Psoas muscle (tissue), 8 donors: ENCODE measurements around the gene PRKN. TPM values are rescaled to one million over a fixed set of nuclear protein-coding genes. Genes with fewer than 3 reads are reported as not detected.
"Not testable (repeated sequence)": the region's sequence is repeated elsewhere in the genome, so short reads cannot be mapped to it uniquely, and the experiment has no call there.

Experiments
- ATAC-seq, 4 donors: fragments of 200-7000 bp; cut with Tn5 transposase; one replicate each; pipeline ENCODE4 v1.9.1; 2020; ENCODE audit warnings: moderate library complexity in 3 of 4, mild to moderate bottlenecking in 2 of 4
- DNase-seq, 2 donors: peaks; one replicate each; pipeline ENCODE4 v3.0.0-alpha.2; 2020
- H3K27ac ChIP-seq: fragments of 200-600 bp; one replicate; pipeline ENCODE4 v1.8.0; 2022
- H3K27me3 ChIP-seq, 3 donors: fragments of 200-600 bp in 1 of 3; one replicate each; pipeline versions ENCODE4 v1.6.1 to v1.8.0; 2013 to 2022; ENCODE audit warnings: low read length in 2 of 3, mild to moderate bottlenecking in 2 of 3, moderate library complexity in 1 of 3; ENCODE audit not compliant: insufficient read depth in 3 of 3
- H3K36me3 ChIP-seq, 2 donors: fragments of 200-600 bp in 1 of 2; one replicate each; pipeline versions ENCODE4 v1.6.1 to v1.8.0; 2013 to 2022; ENCODE audit warnings: low read depth in 1 of 2, mild to moderate bottlenecking in 1 of 2, moderate library complexity in 1 of 2; ENCODE audit not compliant: insufficient read depth in 1 of 2
- H3K4me1 ChIP-seq: fragments of 200-600 bp; one replicate; pipeline ENCODE4 v1.8.0; 2022
- H3K4me3 ChIP-seq: fragments of 200-600 bp; one replicate; pipeline ENCODE4 v1.8.0; 2022; ENCODE audit warnings: mild to moderate bottlenecking
- H3K9me3 ChIP-seq: fragments of 200-600 bp; one replicate; pipeline ENCODE4 v1.8.0; 2022
- CTCF ChIP-seq: fragments of 200-600 bp; IDR thresholded peaks from one replicate; pipeline ENCODE4 v1.8.0; 2022; ENCODE audit warnings: antibody characterized with exemption
- WGBS, 3 donors: extraction: QIAGEN DNeasy Blood & Tissue Kit; methylation state at CpG; one replicate each; pipeline versions ENCODE4 v1.1.6 to v1.1.7; 2013; 5-methylcytosine and 5-hydroxymethylcytosine counted together
- intact Hi-C, 2 donors: fragments of 100-400 bp; cut with DNase I; formaldehyde crosslinking; loops; one replicate each; pipeline versions ENCODE4 v1.11.0 to v1.14.2; 2022
- polyA plus RNA-seq, 3 donors: library from polyadenylated mRNA; stranded (reverse); fragments of 200-250 nt; gene quantifications; one replicate each; pipeline ENCODE4 v1.2.3, GENCODE V29; 2013
- total RNA-seq, 4 donors: library from RNA; stranded (reverse); fragmentation: NEBNext Ultra II Directional in 2 of 4; extraction: Animal tissue kit (Norgen Biotek cat#: 25700) in 2 of 4; gene quantifications; one replicate each; pipeline versions ENCODE4 v1.2.1 to v1.2.4, GENCODE V29; 2021 to 2023
- donor health status: healthy with polysubstance abuse.
- donor health status: DM: no; HTN: no; CAD: no; lungs with moderate emphysema.
- donor health status: Bipolar disorder and iron deficiency.
- donor health status: healthy.
- donor health status: DM: yes; HTN: yes; CAD: no.
- donor health status: DM: no; HTN: no; CAD: no.
- donor health status: DM: no; HTN: no; CAD: no.
- donor health status: DM: yes; HTN: yes; CAD: no.

PRKN gene
- total and polyA plus RNA-seq, 7 donors, result 1.5 to 19.5 (median 11.7) TPM

GRCh38 chr6:162680871-162681270, 46.7 kb downstream of the PRKN start:
- Histone ChIP-seq H3K9me3 (no peaks in the 10 kb centered on the region), H3K36me3 (no peaks in the 10 kb centered on the region), H3K4me1 (peaks cover 7% of the 10 kb centered on the region), H3K4me3 (no peak overlapping the region), H3K27me3 (no peaks in the 10 kb centered on the region), H3K27ac (no peak overlapping the region)
- ATAC-seq (no peak), DNase-seq (no peak)
- 68 to 77% (median 68%) methylated on average over 4 of the region's 4 CpGs for WGBS, 3 donors
- TF ChIP-seq CTCF, result no peak
- intact Hi-C loops, result no loop called here

- no peaks in the 10 kb centered on the region for H3K36me3 ChIP-seq
- H3K9me3 ChIP-seq, result no peaks in the 10 kb centered on the region
- ATAC-seq, result no peak
- H3K4me1 ChIP-seq, result peaks cover 7% of the 10 kb centered on the region
- TF ChIP-seq CTCF, result no peak
- no peak overlapping the region for H3K27ac ChIP-seq
- DNase-seq, result no peak
- no peak overlapping the region for H3K4me3 ChIP-seq
- intact Hi-C loops, result no loop called here
- no peaks in the 10 kb centered on the region for H3K27me3 ChIP-seq
Measured at GRCh38 chr6:162680367-162680766, 47.2 kb downstream of the PRKN start.

- no peak for TF ChIP-seq CTCF
- intact Hi-C loops, result no loop called here
Measured at GRCh38 chr6:162679681-162680080, 47.9 kb downstream of the PRKN start.

GRCh38 chr6:162678896-162679295, 48.7 kb downstream of the PRKN start:
- H3K4me1 ChIP-seq, H3K4me3 ChIP-seq, intact Hi-C loops, H3K36me3 ChIP-seq, H3K27me3 ChIP-seq, DNase-seq, H3K27ac ChIP-seq, H3K9me3 ChIP-seq, ATAC-seq: not testable (repeated sequence)
- WGBS, 3 donors, result 79 to 86% (median 83%) methylated on average over 7 of the region's 7 CpGs

More at GRCh38 chr6:162679681-162680080, 47.9 kb downstream of the PRKN start:
- DNase-seq (no peak), ATAC-seq (no peak)
- H3K36me3 ChIP-seq, result no peaks in the 10 kb centered on the region
- H3K4me3 ChIP-seq, result no peak overlapping the region
- H3K9me3 ChIP-seq, result no peaks in the 10 kb centered on the region
- H3K27ac ChIP-seq, result no peak overlapping the region
- peaks cover under 1% of the 10 kb centered on the region for H3K4me1 ChIP-seq
- WGBS, 3 donors, result 89 to 100% (median 97%) methylated on average over 1 of the region's 1 CpG
- no peaks in the 10 kb centered on the region for H3K27me3 ChIP-seq

- peaks cover 3% of the 10 kb centered on the region for H3K4me1 ChIP-seq
- no peaks in the 10 kb centered on the region for H3K27me3 ChIP-seq
- no peak for TF ChIP-seq CTCF
- DNase-seq (no peak), ATAC-seq (no peak)
- H3K36me3 ChIP-seq, result no peaks in the 10 kb centered on the region
- no peak overlapping the region for H3K27ac ChIP-seq
- intact Hi-C loops, result no loop called here
- no peak overlapping the region for H3K4me3 ChIP-seq
- no peaks in the 10 kb centered on the region for H3K9me3 ChIP-seq
Measured at GRCh38 chr6:162675503-162675902, 52.1 kb downstream of the PRKN start.
